Measurements from ENCODE around the gene CLASRP.

GRCh38 chr19:45016388-45017314 lies 22.2 kb upstream of the CLASRP start:
- peak; percentile 40 to 60 (median 57) for TF ChIP-seq CTCF (IDR thresholded peaks at IDR 0.05)
- no peak for TF ChIP-seq POLR2AphosphoS5 (IDR thresholded peaks at IDR 0.05)
- no peak for TF ChIP-seq POLR2A (IDR thresholded peaks at IDR 0.05)

Data from breast epithelium (tissue), 3 donors.